Activated CD8-positive, alpha-beta memory T cell treated with anti-CD3 and anti-CD28 coated beads for 36 hours (primary cell): ENCODE data around the gene CHMP1A. TPM values are rescaled to one million over a fixed set of nuclear protein-coding genes. Genes with fewer than 3 reads are reported as not detected.

ENCODE experiments used
- CTCF ChIA-PET: fragments of 350-600 bp; sonication (Branson Sonifier 250); formaldehyde crosslinking; loops from one replicate; lab custom pipeline; 2021; ENCODE audit warnings: antibody characterized with exemption; lab: Charles Lee
- POLR2A ChIA-PET: fragments of 350-600 bp; sonication (Branson Sonifier 250); formaldehyde crosslinking; loops from one replicate; lab custom pipeline; 2021; ENCODE audit warnings: antibody characterized with exemption; lab: Charles Lee
- total RNA-seq, 2 experiments: library from RNA; stranded (reverse); gene quantifications; one replicate each; pipeline ENCODE4 v1.2.3, GENCODE V29; 2021

Gene CHMP1A
- total RNA-seq, 2 experiments from 2014 or later, result 80.5 to 80.8 TPM

DNA sequence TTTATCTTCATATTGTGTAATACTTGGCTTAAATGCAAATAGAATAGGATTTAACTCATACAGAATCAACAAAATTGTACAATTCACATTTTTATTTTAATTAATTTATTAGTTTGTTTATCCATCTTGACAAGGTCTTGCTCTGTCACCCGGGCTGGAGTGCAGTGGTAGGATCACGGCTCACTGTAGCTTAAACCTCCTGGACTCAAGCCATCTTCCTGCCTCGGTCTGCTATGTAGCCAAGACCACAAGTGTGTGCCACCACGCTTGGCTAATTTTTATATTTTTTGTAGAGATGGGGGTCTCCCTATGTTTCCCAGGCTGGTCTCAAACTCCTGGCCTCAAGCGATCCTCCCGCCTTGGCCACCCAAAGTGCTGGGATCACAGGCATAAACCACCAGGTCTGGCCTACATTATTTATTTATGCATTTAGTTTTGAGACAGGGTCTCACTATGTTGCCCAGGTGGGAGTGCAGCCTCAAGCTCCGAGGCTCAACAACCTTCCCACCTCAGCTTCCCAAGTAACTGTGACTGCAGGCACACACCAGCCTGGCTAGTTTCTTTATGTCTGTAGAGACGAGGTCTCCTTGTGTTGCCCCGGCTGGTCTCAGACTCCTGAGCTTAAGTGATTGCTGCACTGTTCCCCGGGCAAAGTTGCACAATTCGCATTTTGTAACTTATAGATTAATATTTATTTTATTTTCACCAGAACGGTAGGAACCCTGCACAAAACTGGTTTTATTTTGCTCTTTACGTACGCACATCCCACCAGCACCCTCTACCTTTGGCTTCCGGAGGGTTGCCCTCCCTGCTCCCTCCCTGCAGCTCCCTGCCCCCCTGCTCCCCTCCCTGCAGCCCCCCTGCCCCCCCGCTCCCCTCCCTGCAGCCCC, 39.2 kb downstream of the CHMP1A start:
- CTCF ChIA-PET, result interaction anchor here (0.6 kb wide), 1 partner anchor 173 kb away, joined by 4 read pairs; no protein-coding TSS in a partner anchor
- POLR2A ChIA-PET, result no interaction called here

DNA sequence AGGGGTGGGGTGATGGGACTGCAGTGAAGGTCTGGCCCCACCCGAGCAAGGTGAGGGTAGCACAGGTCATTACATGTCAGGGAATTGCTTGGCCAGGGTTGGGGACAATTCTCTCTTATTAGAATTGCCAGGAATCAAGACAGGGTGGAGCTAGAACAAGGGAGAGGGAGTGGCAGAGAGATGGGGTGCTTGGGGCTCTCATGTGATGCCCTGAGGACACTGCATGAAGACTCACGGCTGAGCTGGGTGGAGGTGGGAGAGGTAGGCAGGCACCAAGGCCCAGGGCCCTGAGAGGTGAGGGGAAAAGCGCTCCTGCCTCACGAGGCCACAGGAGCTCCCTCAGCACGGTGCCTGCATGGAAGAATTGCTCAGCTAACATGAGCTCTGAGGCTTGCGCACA, 40.5 kb downstream of the CHMP1A start:
- CTCF ChIA-PET, result no interaction called here
- POLR2A ChIA-PET, result no interaction called here

DNA sequence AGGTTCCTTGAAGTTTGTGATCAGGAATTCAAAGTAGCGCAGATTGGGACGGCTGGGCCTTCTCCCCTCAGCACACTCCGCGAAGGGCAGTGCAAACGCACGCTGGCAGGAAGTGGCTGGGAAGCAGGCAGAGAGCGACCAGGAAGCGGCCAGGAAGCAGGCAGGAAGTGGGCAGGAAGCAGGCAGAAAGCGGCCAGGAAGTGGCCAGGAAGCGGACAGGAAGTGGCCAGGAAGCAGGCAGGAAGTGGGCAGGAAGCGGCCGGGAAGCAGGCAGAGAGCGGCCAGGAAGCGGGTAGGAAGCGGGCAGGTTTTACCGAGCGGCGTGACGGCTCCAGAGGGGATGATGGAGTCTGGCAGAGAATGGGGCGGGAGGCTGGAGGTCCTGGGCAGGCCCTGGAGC, 40.9 kb downstream of the CHMP1A start:
- CTCF ChIA-PET, result no interaction called here

DNA sequence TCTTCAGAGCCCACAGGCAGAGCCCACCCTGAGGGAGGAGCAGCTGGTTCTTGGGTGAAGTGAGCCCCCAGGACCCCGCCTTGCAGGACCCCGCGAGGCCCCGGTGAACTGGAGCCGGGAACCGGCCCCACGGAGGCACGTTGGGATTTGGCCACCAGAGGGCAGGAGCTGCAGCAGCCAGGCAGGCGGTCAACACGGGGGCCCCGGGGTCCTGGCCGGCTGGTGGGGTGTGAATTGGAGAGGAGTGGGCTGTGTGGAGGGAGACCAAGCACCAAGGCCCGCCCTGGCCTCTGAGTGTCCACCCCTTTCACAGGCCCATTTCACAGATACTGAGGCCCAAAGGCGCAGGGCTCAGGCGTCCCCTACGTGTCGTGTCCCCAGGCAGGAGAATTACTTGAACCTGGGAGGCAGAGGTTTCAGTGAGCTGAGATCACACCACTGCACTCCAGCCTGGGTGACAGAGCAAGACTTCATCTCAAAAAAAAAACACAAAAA, 41.9 kb downstream of the CHMP1A start:
- POLR2A ChIA-PET, result no interaction called here
- CTCF ChIA-PET, result interaction anchor here (0.6 to 2.1 kb wide), 3 partner anchors 14 to 231 kb away, joined by 3 to 10 read pairs (median 7); no protein-coding TSS in a partner anchor

More for the DNA sequence above, 40.9 kb downstream of the CHMP1A start:
- POLR2A ChIA-PET, result no interaction called here

DNA sequence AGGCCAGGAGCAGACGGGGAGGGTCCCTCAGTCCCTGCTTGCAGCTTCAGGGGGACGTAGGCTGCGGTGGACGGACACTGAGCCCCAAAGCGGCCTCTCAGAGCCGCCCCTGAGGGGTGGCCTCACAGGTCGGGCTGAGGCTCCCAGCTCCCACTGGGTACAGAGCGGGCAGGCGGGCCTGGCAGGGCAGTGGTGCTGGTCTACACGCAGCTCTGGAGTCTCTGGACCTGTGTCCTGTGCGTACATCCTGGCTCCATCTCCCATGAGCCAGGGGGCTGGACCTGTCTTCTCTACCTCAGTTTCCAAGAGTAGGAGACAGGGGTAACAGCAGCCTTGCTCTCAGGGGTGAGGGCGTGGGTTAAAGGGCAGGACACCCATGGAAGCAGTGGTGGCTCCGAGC, 42.3 kb downstream of the CHMP1A start:
- ChIA-PET CTCF (interaction anchor here (0.7 to 2.1 kb wide), 2 partner anchors 13 to 26 kb away, joined by 3 to 10 read pairs; no protein-coding TSS in a partner anchor), POLR2A (no interaction called here)

DNA sequence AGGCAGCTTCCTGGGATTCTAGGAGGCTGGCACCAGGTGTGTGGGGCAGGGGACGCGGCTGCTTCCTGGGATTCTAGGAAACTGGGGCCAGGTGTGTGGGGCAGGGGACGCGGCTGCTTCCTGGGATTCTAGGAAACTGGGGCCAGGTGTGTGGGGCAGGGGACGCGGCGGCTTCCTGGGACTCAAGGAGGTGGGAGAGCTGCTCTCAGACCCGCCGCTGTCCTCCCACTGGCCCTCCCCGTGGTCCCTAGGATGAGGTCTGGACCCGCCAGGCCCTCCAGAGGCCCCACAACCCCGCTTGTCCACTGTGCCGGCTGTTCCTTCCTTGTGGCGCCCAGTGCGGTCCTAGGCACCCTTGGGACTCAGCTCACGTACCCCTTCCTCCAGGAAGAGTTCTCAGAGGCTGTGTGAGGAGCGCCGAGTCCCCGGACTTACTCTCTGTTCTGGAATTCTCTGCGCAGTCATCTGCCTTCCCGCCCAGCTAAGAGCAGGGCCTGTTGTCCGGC, 43.5 kb downstream of the CHMP1A start:
- ChIA-PET POLR2A (no interaction called here), CTCF (interaction anchor here (0.6 to 2.1 kb wide), 2 partner anchors 12 to 175 kb away, joined by 3 to 10 read pairs; no protein-coding TSS in a partner anchor)

DNA sequence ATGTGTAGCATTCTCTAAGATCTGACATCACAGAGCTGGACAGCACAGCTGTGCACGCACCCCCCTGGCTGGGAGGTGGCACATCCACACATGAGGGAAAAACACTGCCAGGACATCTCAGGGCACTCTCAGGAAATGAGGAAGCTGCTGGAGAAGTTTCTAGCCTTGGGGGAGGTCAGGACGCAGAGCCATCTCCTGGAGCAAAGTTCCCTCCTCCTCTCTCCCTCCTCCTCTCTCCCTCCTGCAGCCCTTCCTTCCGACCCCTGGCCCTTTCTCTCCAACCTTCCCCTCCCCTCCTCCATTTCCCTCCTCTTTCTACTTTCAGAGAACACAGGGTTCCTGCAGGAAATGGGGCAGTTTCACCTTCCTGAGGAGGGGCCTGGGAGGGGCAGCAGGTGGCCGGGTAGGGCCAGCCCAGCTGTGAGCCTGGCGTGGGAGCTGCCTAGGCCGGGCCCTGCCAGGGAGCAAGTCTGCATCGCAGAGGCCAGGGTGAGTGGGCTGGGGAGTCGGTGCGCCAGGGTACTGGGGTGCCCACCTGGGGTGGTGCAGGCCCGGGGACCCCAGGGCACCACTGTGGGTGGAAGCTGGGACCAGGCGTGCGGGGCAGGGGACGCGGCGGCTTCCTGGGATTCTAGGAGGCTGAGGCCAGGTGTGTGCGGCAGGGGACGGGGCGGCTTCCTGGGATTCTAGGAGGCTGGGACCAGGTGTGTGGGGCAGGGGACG, 44.1 kb downstream of the CHMP1A start, which contains the start of gene DPEP1:
DPEP1 (plus strand) TSS at position 412 of the 723 bp plus-strand sequence. CDS start 16,769 bp downstream, outside the sequence.
- CTCF ChIA-PET, result interaction anchor here (0.6 kb wide), 1 partner anchor 176 kb away, joined by 3 read pairs; no protein-coding TSS in a partner anchor
- POLR2A ChIA-PET, result no interaction called here

DNA sequence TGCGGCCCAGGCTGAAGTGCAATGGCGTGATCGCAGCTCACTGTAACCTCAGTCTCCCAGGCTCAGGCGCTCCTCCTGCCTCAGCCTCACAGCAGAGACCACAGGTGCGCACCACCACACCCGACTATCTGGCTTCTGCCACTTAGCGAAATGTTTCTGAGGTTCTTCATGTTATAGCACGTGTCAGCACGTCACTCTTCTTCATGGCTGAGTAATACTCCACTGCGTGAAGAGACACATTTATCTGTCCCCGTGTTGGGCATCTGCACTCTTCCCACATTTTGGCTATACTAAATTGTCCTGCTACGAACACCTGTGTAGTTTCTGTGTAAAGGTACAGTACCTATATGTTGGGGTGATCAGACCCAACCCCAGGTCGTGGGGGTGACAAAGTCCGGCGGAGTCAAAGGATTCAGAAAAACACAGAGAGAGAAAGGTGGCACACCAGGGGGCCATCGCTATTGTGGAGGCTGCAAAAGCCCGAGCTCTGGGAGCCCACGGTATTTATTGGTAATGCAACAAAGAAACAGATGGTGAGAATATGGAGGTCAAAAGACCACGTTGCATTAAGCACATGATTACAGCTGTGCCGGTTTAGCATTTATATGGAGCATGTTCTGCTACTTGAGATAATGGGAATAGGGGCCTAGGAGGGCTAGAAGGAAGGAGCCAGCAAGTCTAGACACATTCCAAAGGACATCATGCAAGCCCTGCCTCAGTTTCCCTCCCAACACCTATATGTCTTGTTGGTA, 44.9 kb downstream of the CHMP1A start:
- CTCF ChIA-PET, result no interaction called here
- POLR2A ChIA-PET, result no interaction called here

DNA sequence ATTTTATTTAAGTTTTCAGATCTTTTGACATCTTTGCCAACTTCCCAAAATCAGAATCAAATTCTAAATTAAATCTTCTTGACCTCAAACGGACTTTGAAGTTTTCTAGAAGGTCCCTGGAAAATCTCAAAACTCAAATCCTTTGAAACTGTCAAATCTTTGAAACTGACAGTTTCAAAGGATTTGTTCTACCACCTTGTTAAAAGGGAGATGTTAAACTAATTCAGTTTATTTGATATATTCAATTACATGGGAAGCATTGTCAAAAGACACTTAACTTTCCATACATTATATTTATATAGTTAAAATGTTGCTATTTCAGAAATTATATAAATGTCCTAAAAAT, 47.4 kb downstream of the CHMP1A start:
- ChIA-PET CTCF (no interaction called here), POLR2A (no interaction called here)

DNA sequence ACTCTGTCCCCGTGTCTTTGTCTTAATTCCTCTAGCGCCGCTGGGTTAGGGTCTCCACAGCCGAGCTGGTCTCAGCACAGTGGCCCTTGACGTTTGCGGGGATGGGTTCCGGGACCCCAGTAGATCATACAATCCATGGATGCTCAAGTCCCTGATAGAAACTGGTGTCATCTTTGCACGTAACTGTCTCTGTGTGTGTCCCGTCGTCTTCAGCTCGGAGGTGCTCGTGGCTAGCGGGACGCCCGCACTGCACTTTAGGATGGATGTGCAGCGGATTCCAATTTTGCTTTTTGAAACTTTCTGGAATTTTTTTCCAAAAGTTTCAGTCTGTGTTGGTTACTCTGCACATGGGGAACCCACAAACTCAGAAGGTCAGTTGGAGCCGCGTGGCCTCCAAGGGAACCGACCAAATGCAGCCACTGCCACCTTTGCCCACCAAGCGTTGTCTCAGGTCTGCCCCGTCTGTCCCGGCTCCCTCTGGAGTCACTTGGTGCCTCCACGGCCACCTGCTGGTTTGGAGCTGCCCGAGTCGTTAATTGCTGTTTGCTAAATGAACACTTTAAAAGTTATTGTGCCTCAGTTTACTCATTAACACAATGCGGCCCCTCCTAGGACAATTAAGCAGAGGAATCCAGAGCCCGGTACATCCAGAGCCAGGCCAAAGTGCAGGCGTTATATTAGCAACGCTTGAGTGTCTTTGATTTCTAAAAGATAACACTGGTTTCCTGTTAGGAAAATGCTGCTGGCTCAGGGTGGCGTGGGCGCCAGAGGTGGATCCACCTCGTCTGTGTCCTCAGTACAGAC, 49.4 kb downstream of the CHMP1A start:
- CTCF ChIA-PET, result interaction anchor here (1.7 kb wide), 1 partner anchor 8 kb away, joined by 4 read pairs; no protein-coding TSS in a partner anchor
- POLR2A ChIA-PET, result no interaction called here

DNA sequence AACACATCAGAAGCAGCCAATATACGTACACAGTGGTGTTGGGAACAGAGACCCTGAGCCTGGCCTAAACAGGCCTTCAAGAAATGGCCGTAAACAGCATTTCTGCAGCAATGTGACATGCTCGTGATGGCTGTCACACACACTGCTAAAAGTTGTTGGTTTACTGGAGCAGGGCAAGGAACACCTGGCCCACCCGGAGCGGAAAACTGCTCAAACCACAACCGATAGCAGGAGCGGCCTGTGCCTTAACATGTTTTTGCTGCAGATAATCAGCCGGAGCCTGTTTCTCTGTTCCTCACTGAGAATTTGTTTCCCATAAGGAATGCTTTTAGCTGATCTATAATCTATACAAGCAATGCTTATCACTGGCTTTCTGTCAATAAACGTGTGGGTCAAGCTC, 50.1 kb downstream of the CHMP1A start:
- CTCF ChIA-PET, result interaction anchor here (0.8 kb wide), 1 partner anchor 93 kb away, joined by 3 read pairs; no protein-coding TSS in a partner anchor

DNA sequence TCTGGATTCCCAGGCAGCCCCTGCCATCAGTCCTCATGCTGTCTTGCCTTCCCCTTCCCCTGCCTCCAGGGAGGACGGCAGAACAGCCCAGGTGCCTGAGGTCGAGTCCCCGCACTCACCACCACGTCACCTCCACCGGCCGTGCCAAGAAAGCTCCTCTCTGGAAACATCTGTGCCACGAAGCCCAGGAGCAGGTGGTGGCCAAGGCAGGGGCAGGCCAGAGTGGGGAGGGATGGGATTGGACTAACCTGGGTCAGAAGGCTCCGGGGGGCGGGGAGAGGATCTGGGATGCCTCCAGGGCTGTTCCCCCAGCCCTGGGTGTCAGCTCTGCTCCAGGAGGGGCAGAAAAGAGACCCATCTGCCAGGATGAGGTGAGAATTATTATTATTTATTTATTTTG, 51.5 kb downstream of the CHMP1A start:
- ChIA-PET CTCF (interaction anchor here (0.7 kb wide), 1 partner anchor 38 kb away, joined by 3 read pairs; no protein-coding TSS in a partner anchor), POLR2A (no interaction called here)

More for the DNA sequence above, 50.1 kb downstream of the CHMP1A start:
- POLR2A ChIA-PET, result no interaction called here

DNA sequence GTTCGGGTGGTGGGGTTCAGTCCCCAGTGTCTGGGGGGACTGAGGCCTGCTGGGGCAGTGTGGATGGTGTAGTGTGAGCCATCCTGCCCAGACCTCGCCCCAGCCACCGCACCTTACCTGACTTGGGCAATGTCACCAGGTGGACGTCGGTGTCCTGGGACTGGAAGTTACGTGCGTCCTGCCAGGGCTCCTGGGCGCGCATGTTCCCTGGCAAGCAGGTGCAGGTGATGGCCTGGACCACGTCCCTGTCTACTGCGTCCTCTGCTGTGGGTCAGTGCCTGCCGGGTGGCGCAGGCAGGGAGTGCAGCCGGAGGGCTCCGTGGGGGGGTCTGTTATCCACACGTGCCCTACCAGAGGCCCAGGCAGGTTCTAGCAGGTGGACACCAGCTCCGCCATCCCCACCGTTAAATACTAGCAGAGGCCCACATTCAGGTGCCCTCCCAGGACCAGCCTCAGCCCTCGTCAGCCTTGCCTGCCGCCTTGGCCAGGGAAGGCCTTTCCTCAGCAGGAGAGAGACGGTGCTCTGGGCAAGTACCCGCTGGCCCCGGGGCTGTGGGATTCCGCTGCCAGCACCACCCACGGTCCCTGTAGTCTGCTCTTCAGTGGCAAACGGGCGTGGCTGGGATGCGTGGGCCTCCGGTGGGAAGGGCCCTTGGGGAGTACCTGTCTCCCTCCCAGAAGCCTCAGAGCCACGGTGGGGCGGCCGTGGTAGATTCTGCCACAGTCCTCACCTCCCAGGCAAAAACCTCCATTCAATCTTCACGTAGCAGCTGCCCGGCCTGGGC, 52.1 kb downstream of the CHMP1A start:
- POLR2A ChIA-PET, result no interaction called here
- CTCF ChIA-PET, result no interaction called here

DNA sequence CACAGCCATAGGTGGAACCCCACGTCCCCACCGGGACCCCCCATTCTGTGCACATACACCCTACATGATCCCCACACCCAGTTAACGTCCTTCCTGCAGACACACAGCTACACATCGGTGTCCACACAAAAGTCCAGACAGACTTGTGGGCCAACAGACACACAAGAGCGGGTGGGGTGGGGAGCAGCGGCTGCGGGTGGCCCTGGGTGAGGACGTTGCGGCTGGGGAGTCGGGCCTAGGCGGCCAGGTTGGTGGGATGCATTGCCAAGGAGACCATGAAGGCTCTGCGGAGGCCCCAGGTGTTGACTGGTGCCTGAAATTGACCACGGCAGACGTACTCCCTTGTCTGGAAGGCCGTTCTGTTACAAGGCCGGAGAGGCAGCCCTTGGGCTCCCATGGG, 52.7 kb downstream of the CHMP1A start:
- POLR2A ChIA-PET, result no interaction called here
- CTCF ChIA-PET, result no interaction called here

DNA sequence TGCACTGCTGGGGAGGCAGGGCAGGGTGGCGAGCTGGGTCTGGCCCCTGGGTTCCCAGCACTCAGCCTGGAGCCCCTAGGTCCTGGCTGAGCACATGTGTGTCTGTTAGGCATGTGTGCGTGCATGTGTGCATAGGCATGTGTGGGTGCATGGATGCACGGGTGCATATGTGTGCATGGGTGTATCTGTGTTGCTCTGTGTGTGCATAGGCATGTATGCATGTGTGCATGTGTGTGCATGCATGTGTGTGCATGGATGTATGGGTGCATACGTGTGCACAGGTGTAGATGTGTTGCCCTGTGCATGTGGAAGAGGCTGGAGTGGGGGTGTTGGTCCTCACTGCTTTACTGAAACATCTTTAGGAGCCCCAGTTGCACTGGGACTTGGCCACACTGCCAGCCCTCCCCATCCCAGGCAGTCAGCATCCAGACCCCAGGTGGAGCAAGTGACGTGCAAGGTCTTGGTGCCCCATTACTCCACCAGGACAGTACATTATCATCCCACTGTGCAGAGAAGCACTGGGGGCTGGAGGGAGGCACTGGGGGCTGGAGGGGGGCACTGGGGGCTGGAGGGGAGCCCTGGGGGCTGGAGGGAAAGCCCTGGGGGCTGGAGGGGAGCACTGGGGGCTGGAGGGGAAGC, 54.4 kb downstream of the CHMP1A start:
- POLR2A ChIA-PET, result interaction anchor here (0.6 kb wide), 2 partner anchors 40 to 89 kb away, joined by 3 read pairs; no protein-coding TSS in a partner anchor
- CTCF ChIA-PET, result interaction anchor here (1.1 to 2.8 kb wide), 2 partner anchors 12 to 25 kb away, joined by 3 to 10 read pairs; no protein-coding TSS in a partner anchor

DNA sequence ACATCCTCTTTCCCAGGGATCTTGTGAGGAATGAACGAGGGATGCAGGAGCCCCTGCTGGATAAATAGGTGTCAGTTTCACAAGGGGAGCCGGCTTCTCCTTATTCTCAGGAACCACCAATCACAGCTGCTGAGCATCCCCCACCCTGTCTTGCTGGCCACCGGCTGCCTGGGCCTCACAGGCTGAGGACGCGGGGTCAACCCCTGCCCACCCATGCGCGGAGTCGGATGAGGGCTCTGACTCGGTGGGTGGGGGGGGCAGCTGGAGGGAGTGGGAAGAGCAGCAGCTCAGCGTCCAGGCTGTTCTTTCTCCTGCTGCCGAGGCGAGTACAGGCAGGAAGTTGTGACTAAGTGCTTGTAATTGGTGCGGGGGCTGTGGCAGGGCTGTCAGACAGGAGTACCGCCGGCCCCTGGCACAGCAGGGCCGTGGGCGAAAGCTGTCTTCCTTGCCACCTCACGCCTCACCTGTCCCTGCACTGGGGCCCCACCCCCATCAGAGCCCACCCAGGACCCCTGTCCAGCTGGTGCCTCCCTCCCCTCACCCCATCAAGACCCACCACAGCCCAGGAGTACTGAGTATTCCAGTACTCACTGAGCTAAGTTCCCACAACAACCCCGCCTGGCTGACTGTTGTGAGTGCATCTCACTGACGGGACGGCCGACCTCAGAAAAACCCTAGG, 55.1 kb downstream of the CHMP1A start:
- ChIA-PET CTCF (interaction anchor here (1.1 to 2.8 kb wide), 2 partner anchors 13 to 26 kb away, joined by 3 to 10 read pairs; no protein-coding TSS in a partner anchor), POLR2A (interaction anchor here (0.6 kb wide), 2 partner anchors 40 to 90 kb away, joined by 3 read pairs; no protein-coding TSS in a partner anchor)
